Renal cortical epithelial cell (primary cell): ENCODE measurements around the gene AHSA1. TPM values are rescaled to one million over a fixed set of nuclear protein-coding genes. Genes with fewer than 3 reads are reported as not detected.

Experiments used
- DNase-seq: peaks from one replicate; pipeline ENCODE4 v3.0.0-alpha.2; 2011; ENCODE audit warnings: low read depth
- total RNA-seq: library from RNA; depleted of rRNA; stranded (reverse); fragments of >200 nt; gene quantifications from 2 replicates; pipeline ENCODE4 v1.2.3, GENCODE V29; 2014

Gene AHSA1
- total RNA-seq, 1 donor from 2014 or later: 179 TPM

DNA sequence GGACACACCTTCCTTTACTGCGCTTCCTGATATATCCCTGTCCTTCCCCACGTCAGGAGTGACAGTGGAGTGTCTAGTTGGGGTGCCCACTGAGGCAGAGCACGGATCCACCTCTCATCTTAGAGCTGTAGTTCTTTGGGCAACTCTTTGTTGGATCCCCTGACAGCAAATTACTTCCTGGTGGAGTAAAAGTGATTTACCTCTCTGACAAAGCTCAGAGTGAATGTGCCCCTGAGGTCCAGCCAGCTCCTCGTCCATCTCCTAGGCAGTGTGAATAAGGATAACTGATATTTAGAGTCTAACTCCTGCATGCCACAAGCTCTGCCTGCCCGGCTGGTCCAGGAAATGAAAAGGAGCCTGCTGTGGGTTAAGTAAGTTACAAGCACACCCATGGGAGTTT lies 16.0 kb downstream of the AHSA1 start:
- DNase-seq: no peak

DNA sequence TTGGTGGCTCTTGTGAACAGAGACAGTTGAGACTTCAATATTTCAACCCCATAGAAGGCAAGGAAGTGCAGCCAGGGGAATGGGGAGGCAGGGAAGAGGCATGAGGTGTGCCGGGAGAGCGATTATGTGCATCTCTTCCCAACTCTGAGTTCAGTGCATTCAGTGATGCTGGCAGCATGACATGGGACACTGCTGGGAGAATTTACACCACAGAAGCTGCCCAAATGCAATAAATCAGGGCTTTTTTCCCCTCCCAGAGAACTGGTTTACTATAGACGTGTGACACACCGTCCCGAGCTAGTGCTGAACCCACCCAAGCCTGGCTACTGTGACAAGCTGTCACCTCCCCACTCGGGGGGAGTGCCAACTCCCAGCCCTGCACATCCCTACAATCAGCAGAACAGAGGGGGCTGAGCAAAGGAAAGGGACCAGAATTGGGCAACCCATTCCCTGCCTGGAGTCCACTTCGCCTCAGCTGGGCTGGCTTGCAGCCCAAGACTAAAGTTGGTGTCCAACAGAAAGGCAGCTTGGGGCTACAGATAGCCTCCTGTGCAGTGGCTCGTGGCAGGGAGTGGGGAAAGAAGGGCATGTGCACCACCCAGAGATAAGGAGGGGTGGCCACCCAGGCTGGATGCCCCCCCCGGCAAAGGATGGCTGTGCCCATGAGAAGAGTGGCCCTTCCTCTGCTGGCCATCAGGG lies 16.7 kb downstream of the AHSA1 start:
- no peak for DNase-seq

DNA sequence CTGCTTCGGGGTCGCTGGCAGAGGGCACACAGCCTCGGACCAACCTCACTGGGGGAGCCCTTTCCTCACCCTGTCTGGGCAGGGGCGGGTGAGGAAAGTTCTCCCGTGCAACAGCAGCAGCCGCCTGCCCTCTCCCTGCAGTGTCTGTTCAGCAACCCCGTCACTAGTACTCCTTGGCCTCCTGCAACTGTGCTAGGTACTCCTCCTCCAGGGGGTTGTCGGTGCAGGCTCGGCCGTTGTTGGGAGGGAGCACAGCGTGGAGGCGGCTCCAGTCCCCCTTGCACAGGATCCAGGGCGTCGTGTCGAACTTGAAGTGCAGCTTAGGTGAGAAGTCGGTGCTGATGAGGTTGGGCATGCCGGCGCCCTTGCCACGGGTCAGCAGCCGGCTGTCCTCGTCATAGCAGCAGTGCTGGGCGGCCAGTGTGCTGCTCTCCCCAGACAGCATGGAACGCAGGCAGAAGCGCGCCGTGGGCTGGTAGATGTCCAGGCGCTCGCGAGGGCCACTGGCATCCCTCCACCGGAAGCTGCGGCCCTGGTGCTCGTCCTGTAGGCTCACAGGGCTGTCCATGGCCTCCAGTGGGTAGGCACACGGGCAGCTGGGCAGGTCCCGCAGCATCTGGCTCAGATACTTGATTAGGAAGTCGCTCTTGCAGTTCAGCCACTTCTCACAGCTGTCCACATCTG lies 17.7 kb downstream of the AHSA1 start:
- no peak for DNase-seq

DNA sequence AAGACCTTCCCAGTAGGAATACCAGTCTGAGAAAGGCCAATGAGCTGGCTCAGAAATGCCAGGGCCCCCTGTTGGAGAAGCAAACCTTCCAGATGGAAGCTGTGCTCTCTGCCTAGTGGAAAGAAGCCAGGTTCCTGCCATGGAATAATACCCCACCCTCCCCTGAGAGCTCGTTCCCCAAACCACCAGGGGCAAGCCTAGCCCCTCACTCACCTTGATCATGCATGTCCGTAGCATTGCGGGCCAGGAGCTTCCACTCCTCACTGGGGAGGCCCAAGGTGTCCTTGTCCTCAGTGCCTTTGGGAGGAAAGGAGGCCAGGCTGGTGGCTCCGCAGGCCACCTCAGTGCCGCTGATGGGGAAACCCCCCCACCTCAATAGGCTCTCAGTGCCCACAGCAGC lies 20.1 kb downstream of the AHSA1 start:
- no peak for DNase-seq

DNA sequence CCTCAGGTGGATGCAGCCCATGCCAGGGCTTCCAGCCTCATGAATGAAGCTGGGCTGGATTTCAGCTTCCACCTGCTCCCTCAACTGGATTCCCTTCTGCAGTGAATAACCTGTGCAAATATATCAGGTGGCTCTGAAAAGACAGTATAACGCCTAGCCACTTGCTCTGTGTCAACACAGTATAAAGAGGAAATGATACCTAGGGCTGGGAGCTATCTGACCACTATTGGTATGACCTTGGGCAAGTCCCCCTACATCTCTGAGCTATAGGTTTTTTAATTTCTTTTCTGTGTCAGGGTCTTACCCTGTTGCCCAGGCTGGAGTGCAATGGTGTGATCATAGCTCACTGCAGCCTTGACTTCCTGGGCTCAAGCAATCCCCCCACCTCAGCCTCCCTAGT lies 20.9 kb downstream of the AHSA1 start:
- no peak for DNase-seq

DNA sequence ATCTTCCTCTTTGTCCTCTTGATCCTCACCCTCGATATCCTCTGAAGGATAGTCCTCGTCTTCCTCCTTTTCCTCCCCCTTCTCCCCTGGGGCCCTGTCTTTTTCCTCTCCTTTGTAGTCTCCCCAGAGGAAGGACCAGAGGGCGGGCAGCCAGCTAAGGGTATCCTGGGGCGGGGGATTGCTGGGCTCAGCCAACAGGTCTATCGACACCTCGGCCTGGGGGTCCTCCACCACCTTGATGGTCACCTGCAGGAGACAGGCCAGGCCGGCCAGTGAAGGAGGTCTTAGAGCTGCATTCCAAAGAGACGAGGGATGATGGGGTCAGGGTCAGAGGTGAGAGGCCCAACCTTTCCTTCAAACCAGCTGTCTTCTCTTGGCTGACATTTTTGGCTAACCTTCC lies 24.5 kb downstream of the AHSA1 start:
- no peak for DNase-seq

DNA sequence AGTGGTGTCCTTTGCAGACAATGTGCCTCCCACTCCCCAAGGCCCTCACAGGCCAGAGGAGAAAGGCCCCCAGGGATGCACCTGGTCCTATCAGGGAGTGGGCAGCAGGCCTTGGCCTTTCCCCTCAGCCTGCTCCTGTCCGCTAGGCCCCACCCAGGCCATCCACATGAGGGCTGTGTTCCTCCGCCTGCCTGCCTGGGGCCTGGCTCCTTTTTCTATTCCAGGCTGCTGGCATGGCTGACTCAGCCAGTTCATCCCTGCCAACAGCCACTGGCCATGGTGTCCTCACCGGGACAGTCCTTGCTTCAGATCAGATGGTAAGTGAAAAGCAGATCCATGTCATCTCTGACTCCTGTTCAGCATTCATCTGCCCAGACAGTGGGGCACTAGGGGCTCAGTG lies 27.4 kb downstream of the AHSA1 start:
- no peak for DNase-seq

DNA sequence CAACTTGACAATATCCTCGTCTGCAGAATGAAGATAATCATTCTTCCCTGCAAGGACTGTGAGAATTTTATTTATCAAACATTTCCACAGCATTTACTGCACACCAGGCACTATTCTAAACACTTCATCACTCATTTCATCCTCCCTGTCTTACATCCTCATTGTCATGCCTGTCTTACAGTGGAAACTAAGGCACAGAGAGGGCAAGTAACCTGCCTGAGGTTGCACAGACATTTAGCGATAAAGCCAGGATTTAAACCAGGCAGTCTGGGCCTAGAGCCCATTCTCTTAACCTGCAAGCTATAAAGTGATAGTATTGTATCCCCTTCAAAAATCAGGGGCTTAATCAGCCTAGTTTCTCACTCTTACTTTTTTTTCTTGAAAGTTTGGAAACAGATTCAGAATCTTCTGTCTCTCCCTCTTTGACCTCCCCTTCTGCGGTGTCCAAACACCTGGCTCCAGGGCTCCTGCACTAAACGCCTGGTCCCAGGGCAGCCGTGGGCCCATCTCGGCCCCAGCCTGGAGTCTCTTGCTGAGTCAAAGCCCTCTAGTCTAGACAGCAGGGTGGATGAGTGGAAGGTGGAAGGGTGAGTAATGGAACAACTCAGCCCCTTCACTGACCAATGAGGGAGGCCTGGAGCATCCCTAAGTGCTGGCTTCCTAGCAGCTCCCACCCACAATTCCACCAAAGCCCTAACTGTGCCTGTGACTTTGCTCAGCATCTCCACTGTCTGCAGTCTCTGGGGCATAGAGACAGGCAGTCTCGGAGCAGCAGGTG lies 28.2 kb downstream of the AHSA1 start:
- DNase-seq: peak; percentile 52

DNA sequence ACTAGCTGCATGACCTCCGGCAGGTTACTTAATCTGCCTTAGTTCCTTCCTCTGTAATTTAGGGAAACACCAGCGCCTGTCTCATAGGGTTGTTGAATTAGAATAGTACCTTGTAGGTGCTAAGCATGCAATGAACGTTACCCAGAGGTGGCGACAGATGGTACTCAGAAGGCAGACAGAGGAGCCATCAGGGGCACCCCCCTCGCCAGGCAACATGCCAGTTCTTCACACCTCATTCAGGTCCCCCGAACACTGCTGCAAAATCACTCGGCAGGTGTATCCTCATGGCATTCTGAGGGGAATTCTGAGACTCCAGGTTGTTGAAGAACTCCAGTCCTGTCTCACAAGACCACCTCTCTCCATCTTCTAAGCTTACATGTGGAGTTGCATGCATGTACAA lies 30.7 kb downstream of the AHSA1 start:
- no peak for DNase-seq

DNA sequence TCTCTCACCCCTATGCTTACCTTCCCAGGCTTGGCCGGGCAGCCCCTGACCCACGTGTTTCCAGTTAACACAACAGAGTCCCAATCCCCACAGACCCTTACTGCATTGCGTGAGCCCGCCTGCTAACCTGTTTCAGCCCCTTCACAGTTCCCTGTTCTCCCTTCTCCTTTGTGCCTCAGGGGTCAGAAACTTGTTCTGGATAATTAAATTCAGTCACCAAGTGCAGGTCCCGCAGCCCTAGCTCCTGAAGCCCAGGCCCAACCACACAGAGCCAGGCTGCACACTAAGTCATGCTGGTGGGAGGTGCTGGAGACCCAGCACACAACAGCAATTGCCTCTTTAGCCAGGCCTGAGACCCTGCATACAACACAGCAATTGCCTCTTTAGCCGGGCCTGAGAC lies 31.1 kb downstream of the AHSA1 start:
- no peak for DNase-seq

DNA sequence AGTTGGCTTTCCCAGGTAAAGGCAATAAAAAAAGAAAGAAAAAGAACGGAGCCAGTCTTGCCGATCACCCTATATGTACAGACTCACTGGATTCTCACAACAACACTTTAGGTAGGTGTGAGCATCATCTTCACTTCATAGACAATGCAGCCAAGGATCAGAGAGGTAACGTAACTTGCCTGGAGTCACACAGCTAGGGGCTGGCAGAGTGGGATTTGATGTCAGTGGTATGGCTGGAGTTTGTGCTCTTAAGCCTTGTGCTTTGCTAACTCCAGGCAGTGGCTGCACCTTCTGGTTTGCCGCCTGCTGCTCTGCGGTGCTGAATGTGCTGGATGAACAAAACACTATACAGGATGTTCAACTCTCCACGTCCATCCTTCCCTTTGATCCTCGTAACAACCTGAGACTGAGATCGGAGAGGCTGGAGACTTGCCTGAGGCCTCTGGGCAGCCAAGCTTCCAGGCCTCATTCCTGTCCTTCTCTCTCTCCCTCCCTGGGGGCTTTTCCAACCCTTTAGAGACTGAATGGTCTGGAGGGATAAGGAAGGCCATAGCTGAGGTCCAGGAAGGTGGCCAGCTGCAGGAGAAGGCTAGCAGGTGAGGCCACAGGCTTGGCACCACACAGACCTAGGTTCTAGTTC lies 32.6 kb downstream of the AHSA1 start:
- DNase-seq: no peak

DNA sequence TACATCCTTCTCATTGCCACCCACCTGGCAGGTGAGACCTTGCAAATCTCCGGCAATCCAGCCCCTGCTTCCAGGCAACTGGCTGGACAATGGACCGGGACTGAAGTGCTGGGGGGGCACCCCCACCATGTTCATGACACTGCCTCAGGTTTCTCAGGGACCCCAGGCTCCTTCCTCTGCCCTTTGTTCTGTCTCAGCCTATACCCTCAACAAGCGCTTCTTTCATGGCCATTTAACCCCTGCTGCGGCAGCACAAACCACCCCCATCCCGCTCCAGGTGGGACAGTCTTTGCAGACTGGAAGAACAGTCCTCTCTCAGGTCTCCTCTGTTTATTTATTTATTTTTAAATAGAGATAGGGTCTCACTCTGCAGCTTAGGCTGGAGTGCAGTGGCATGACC lies 33.2 kb downstream of the AHSA1 start:
- DNase-seq: no peak

DNA sequence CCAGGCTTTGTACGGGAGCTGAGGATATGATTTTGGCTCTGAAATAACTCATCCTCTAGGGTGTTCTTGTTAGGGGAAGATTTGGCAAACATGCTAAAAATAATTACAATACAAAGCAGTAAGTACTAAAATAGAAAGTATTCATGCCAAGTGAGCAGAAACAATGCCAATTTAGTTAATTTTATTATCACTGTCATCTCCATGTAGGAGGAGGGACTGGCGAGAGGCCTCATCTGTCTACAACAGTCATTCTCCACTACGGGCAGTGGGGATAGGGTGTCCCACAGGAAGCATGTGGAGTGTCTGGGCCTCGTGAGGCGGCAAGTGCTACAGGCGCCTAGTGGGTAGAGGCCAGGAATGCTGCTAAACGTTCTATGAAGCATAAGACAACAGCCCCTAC lies 37.4 kb downstream of the AHSA1 start:
- no peak for DNase-seq

DNA sequence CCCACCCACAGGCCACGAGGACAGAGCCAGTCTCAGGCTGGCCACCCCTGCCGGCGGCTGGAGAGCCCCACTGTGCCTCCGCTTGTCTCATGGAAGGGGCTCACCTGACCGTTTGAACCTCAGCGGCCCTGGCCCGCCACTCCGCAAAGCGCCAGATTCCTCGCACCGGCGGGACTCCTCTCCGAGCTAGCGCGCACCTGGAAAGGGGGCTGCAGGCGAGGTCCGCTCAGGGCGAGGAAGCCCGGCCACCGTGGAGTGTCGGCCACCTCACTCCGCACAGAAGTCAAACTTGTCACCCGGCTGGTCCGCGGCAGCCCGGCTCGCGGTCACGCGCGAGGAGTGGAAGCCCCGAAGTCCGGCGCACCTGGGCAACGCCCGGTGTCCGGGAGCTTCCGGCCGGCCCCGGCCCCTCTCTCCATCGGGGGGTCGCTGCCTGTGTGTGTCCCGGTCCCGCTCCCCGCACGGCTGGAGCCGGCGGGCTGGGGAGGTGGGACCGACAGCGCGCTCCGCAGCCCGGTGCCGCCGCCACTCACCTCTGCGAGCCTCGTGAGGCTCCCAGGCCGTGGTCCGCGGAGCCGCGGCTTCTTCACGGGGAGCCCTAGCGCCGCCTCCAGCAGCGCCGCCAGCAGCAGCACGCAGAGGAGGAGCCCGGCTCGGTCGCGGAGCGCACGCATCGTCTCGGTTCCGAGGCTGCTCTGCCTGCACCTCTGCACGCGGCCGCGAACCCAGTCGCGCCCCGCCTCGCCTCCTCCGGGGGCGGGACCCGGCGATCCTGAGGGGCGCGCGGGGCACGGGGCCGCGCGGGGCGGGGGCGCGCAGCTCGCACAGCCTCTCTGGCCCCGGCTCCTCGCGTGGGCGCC lies 40.5 kb downstream of the AHSA1 start, which contains the start of gene ISM2:
Gene ISM2, minus strand, starts transcription at position 697 of the 860 bp plus-strand sequence. Its CDS starts 23 bp downstream, at position 674.
- no peak for DNase-seq

DNA sequence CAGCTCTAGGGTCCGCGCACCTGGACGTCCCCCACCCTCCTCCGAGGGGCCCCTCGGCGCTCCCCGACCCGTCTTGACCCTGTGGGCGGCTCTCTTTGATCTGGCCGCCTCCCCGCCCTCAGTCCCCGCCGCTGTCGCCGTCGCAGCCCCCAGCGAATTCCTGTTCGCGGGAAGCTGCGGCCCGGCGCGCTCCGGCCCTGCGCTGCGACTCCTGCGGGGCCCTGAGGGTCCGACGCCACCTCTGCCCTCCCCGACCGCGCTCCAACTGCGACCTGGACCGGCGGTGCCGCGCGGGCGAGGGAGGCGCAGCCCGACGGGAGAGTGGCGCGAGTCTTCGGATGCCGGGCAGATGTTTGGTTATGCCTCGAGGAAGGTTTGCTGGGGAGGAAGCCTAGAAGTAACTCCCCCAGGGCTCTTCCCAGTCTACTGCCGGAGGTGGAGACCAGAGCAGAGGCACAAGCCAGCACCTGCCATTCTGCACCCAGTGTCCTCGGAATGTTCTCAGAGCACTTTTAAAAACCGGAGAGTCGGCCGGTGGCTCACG lies 41.2 kb downstream of the AHSA1 start:
- no peak for DNase-seq

DNA sequence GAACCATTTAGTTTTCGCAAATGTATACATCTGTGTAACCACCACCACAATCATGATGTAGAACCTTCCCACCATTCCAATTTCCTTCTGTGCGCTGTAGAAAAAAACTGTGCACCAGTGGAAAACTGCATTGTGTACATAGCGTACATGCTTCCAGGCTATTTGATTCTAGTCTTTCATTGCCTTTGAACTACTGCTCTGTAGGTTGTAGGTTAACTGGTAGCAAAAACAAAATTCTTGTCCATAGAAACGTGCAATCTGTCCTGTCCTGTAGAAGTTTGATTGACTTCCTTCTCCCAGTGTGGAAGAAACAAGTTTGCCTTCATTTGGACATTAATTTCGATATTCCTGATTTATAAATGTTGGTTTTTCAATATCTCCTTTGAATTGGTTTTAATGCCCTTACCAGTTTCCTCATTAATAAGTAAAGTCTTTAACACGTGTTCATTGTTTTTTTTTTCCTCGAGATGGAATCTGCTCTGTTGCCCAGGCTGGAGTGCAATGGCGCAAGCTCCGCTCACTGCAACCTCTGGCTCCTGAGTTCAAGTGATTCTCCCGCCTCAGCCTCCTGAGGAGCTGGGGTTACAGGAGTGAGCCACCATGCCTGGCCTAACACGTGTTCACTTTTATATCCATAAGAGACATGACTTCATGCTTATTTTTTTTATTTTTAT lies 44.4 kb downstream of the AHSA1 start:
- DNase-seq: no peak

DNA sequence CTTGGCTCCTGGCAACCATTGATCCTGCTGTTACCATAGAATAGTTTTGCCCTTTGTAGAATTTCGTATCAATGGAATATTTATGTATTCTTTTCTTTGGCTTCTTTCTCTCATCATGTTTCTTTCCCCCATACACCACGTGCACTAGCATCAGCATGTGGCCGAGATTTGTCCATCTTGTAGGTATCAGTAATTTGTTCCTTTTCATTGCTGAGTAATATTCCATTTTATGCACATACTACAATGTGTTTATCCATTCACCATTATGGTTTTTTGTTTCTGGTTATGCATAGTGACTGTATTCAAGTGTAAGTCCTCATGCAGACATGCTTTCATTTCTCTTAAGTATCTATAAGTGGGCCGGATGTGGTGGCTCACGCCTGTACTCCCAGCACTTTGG lies 45.2 kb downstream of the AHSA1 start:
- DNase-seq: no peak

DNA sequence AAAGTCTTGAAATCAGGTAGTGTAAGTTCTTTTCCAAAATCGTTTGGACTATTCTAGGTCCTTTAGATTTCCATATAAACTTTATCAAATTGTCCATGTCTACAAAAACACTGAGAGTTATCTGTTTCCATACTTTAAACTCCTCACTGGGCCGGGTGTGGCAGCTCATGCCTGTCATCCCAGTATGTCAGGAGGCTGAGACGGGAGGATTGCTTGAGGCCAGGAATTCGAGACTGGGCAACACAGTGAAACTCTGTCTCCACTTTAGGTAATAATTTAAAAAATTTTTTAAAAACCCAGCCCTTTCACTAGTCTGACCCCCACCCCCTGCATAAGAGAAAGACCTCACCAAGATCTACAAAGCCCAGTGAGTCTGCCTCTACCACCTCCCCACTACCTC lies 47.1 kb downstream of the AHSA1 start:
- no peak for DNase-seq

DNA sequence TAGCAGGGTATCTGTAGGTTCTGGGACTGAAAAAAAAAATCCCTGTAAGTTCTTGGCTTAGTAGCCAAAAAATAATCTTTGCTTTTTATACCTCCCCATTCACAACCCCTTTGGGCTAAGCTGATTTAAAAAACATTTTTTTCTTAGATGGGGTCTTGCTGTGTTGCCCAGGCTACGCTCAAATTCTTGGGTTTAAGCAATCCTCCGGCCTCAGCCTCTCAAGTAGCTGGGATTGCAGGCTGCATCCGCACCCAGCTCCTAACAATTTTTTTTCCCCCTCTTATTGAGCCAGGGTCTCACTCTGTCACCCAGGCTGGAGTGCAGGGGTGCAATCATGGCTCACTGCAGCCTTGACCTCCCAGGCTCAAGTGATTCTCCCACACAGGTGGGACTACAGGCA lies 49.9 kb downstream of the AHSA1 start:
- no peak for DNase-seq

DNA sequence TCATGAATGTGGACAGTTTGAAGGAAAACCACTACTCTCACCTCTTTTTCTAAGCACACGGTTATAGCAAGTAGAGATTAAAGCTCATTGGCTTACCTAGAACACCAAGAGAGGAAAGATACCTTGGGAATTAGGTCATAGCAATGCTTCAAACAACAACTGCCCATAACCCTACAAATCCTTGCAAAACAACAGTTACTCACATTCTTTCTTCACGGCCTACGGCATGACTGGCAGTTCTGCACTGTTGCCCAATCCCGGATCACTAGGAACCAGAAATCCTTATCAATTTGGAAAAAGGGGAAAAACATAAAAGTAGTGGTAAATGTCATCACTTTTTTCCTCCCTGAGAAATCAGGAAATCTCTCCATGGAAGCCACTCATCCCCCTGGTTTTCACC lies 50.4 kb downstream of the AHSA1 start:
- DNase-seq: peak; percentile 95

DNA sequence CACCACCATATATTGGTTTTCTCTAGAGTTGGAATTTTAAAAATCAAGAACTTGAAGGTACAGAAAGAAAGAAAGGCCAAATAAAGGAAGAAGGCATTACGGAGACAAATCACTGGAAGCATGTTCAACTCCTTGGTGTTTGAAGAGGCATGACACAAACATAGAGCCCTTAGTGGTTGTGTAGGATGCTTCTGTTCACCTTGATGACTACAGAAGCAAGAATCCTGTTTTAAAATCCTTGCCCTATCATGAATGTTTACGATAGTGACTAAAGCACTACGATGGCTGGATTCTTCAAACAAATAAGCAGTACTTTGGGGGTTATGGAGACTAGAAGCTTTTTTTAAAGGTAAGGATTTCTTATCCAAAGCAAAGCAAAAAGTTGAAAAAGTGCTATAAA lies 51.0 kb downstream of the AHSA1 start:
- peak; percentile 19 for DNase-seq
